Measurements from ENCODE around the gene MAP4K4.
"Not testable (repeated sequence)": the region's sequence is repeated elsewhere in the genome, so short reads cannot be mapped to it uniquely, and the experiment has no call there.

MAP4K4 gene

DNA sequence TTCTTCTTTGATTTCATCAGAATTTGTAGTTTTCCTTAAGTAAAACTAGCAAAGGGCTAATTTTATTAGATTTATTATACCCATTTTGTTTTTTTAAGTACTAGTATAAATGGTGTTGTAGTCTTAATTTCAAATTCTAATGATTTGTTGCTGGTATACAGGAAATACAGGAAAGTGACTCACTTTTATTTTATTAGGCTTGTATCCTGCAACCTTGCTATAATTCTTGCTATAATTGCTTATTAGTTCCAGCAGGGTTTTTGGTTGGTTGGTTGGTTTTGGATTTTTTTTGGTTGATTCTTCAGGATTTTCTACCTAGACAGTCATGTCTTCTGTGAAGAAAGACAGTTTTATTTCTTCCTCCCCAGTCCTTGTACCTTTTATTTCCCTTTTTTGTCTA is 183.6 kb downstream of the MAP4K4 start:
- no peak for FAIRE-seq

- no peak for FAIRE-seq
Measured at GRCh38 chr2:101882769-101883307, 185.3 kb downstream of the MAP4K4 start.

DNA sequence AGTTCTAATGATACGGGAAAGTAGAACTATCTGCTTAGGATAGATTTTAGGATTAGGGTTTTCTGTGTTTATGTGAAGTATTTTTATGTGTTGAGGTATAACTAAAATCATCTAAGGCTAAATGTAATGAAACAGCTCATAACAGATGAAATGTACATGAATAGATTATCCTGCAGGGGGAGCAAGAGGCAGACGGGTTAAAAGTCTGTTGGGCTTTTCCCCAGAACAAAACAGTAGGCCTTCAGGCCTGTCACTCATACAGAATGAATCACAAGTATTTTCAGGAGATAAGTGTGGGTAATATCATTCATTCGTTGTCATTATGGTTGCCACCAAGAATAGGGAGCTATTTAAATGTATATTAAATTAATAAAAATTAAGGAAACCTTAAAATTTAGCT is 186.4 kb downstream of the MAP4K4 start:
- FAIRE-seq: peak; percentile 85

- no peak for FAIRE-seq
Measured at GRCh38 chr2:101884423-101884822, 186.9 kb downstream of the MAP4K4 start.

GRCh38 chr2:101887328-101887727 is 189.8 kb downstream of the MAP4K4 start:
- FAIRE-seq: no peak

DNA sequence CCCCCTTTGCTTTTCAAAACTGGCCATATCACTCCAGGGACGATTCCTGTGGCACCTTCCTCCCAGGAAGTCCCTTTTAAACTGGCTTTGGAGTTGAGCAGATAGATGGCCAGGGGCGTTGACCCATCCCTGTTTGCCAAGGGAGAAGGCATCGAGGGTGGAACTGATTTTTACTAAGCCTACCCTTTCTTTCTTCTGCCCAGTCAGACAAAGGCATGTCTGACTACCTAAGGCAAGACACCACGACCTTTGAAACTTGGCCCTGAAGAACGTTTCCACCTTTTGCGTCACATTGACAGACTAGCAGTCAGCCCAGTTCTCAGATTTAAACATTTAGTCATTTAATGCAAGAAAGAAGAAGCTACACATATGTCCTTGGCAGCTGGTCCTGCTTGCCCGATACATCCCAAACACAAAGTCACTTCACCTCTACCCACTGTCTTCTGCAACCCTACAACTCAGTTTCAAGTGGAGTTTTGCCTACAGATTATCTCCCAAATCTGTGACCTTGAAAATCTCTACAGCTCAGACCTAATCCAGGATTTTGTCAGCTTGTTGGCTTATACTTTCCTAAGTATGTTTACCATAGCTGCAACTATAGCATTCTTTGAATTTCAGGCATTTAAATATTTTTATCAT is 192.1 kb downstream of the MAP4K4 start:
- FAIRE-seq: no peak

DNA sequence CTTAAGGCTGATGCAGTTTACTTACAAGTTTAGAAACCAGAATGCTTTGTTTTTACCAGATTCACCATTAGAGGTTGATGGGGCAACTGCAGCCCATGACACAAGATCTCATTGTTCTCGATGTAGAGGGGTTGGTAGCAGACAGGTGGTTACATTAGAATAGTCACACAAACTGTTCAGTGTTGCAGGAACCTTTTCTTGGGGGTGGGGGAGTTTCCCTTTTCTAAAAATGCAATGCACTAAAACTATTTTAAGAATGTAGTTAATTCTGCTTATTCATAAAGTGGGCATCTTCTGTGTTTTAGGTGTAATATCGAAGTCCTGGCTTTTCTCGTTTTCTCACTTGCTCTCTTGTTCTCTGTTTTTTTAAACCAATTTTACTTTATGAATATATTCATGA is 194.9 kb downstream of the MAP4K4 start:
- no peak for FAIRE-seq

- FAIRE-seq: no peak
Measured at GRCh38 chr2:101893681-101894381, 196.3 kb downstream of the MAP4K4 start.

DNA sequence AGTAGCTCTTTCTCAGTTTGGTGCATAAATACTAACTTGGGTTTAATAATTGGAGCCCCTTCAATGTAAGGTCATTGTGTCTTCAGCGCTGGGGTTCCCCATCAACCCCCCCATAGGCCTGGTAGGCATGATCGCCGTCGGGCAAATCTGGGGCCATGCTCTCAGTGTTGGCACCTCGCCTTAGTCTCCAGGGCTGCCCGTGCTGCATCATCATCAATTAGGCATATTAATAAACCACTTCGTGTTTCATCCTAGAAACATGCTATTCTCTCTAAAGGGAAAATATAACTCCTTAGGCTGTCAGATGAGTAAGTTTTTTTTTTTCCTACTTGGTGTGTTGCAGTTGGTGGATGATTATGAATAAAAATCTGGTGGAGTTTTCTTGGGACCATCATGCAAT is 197.5 kb downstream of the MAP4K4 start:
- FAIRE-seq: no peak

DNA sequence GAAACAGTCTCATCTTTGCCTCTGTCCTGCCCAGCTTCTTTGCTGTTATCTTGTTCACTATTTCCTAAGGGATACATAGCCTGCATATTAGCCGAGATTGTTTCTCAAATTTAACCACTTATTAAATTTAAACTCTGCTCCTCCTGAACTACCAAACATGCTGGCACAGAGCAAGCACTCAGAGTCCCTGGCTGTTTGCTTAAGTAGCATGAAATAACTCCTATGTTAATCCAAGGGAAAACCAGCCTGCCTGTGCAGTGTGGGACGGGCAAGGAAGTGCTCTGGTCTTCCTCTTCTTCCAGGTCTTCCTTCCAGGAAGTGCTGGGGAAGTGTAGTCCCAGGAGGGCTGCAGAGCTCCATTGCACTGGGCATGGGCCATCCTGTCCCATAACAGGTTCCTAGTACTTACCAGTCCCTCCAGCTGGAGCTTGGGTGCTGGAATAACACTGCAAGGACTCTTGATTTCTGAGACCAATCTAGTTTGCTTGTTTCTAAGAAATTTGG is 198.4 kb downstream of the MAP4K4 start:
- no peak for FAIRE-seq

- no peak for FAIRE-seq
Measured at GRCh38 chr2:101897301-101897700, 199.8 kb downstream of the MAP4K4 start.

- FAIRE-seq: no peak
Measured at GRCh38 chr2:101899265-101899664, 201.8 kb downstream of the MAP4K4 start.

- no peak for FAIRE-seq
Measured at GRCh38 chr2:101899871-101900270, 202.4 kb downstream of the MAP4K4 start.

DNA sequence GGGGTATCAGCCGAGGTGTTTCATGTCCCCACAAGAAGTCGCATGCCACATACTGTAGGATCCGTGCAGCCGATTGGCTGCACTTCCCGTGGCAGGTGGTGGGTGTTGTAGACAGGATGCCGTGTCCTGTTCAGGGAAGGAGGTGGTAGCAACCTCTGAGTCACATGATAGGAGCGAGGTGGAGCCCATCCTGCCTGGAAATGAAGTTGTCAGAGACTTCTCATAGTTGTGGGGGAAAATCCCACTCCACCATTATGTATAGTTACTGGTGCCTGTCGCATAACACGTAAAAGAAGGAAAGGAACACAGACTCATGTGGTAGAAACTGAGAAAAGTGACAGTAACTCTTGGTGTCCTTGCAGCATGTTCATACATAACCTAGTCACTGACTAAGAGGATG is 202.9 kb downstream of the MAP4K4 start:
- no peak for FAIRE-seq

- no peak for FAIRE-seq
Measured at GRCh38 chr2:101901241-101901640, 203.7 kb downstream of the MAP4K4 start.

DNA sequence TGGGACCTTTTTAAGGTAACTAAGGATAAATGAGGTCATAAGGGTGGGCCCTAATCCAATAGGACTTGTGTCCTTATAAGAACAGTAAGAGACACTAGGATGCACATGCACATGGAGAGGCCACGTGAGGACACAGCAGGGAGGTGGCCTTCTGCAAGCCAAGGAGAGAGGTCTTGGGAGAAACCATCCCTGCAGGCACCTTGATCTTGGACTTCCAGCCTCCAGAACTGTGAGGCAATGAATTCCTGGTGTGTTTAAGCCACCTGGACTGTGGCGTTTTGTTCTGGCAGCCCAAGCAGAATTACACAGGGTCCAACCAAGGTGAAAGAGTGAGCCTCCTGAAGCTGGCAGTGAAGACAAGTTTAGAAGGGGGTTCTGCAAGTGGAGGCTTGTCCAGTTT is 204.7 kb downstream of the MAP4K4 start:
- FAIRE-seq: no peak

GRCh38 chr2:101904916-101905315 is 207.4 kb downstream of the MAP4K4 start:
- no peak for FAIRE-seq

- no peak for FAIRE-seq
Measured at GRCh38 chr2:101905746-101906336, 208.3 kb downstream of the MAP4K4 start.

DNA sequence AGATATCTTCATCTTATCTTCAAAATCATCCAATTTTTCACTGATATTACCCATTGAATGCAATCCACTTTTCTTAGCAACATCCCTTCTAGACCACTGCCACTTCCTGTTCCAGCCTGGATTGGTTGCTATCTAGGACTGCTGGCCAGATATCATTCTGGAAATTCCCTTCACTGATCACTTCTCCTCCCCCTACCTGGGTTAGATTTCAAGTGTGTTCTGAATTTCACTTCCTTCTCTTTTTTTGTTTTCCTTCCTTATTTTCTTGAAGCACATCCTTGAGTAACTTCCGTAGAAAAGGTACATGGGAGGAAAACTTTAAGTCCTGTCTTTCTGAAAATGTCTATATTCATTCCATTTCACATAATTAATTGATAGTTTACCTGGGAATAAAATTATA is 212.3 kb downstream of the MAP4K4 start:
- FAIRE-seq: no peak

GRCh38 chr2:101912545-101912944 is 215.0 kb downstream of the MAP4K4 start:
- FAIRE-seq: no peak

DNA sequence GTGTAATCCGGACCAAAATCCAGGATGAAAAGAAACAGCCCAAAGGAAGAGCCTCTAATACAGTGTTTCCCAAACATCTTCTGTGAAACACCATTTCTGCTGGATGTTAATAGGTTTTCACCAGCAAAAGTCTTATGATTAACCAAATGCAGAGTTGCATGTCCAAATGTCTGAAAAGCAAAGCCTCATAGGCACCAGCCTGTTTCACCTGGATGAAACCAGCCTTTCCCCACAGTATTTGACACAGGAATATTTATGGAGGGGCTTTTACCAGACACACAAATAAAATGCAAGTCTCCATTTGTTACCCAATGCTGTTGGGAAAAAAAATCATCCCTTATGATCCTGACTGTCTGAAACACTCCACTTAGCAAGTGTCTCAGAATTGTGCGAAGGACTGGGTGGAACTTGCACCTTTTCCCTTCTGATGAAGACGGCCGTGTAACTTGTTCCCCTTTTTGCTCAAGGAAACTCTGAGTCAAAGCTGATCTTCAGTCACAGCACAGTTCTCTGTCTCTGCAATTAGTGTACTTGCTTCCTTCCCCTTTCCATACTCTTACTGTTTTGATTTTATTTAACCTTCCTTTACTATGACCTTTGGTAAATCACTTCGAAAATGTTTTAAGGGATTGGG is 223.9 kb downstream of the MAP4K4 start:
- FAIRE-seq: no peak

DNA sequence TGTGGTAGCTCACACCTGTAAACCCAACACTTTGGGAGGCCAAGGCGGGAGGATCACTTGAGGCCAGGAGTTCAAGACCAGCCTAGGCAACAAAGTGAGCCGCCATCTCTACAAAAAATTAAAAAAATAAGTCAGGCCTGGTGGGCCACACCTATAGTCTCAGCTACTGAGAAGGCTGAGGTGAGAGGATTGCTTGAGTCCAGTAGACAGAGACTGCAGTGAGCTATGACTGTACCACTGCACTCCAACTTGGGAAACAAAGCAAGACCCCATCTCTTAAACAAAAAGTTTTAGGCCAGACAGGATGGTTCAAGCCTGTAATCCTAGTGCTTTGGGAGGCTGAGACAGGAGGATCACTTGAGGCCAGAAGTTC is 224.4 kb downstream of the MAP4K4 start:
- FAIRE-seq: no peak

GRCh38 chr2:101924311-101924710 is 226.8 kb downstream of the MAP4K4 start:
- not testable (repeated sequence) for FAIRE-seq

DNA sequence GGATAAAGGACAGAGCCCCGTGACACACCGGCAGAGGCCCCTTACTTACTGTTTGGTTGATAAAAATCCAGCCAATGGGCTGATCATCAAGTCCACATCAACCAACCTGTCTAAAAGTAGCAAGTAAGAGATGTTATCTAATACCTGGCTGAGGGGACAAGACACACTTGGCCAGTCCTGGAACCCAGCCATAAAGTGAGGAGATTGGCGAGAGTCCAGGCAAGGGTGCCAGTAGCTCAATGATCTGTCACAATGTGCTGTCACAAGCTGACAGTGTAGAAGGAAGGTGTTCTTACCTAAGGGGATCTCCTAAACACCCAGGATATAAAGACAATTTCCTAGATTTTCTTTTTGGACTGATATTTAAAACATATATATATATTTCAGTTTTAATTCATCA is 232.5 kb downstream of the MAP4K4 start:
- FAIRE-seq: no peak

Data from A204.1 (cell line).